HG03565 (cell line): ENCODE results near the gene NTN5.
"Not testable (repeated sequence)": the region's sequence is repeated elsewhere in the genome, so short reads cannot be mapped to it uniquely, and the experiment has no call there.

ENCODE experiments used
- ATAC-seq: cut with Tn5 transposase; IDR thresholded peaks from one replicate; pipeline ENCODE4 v1.9.1; 2021; ENCODE audit warnings: mild to moderate bottlenecking, moderate library complexity; ENCODE audit not compliant: unreplicated experiment

Gene NTN5

DNA sequence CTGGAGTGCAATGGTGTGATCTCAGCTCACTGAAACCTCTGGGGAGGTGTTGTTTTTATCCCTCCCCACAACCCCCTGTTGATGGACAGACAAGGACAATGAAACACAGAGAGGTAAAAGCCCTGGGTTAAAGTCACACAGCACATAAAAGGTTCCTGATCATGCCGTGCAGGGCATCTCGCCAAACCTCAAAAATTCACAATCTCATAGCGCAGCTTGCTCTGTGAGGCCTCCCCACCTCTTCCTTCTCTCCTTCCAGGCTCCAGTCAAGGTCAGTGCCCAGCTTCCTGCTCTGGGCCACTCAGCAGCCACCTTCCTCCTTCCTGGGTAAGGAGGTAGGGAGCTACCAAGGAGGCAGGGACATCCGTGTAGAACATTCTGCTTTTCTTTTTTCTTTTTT is 25.2 kb upstream of the NTN5 start:
- no peak for ATAC-seq

DNA sequence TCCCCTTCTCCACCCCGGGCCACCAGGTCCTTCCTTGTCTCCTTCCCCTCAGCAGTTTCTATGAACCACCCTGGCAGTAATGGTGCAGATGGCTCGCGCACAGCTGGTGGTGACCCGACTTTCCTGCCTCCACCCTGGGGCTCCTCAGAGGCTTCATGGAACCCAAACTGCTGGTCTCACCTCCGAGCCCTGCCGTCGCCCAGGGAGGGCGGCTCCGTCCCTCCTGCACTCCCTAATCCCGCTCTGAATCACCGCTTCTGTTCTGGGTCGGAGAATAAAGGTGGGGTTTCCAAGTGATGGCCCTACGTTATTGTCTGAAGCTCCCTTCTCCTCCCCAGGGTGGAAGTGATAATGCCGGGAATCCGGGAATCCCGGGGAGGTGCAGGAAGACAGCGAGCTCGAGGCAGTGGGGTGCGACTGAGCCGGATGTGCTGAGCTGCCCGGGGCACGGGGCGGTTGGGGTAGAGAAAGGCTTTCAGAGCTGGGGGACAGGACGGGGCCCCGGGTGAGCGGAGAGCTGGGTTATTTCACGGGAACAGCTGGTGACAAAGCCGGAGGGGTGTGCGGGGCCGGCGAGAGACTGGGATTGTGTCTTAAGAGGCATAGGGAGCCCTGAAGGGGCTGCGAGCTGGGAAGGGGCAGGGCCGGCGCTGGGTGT is 23.7 kb upstream of the NTN5 start:
- ATAC-seq: no peak

DNA sequence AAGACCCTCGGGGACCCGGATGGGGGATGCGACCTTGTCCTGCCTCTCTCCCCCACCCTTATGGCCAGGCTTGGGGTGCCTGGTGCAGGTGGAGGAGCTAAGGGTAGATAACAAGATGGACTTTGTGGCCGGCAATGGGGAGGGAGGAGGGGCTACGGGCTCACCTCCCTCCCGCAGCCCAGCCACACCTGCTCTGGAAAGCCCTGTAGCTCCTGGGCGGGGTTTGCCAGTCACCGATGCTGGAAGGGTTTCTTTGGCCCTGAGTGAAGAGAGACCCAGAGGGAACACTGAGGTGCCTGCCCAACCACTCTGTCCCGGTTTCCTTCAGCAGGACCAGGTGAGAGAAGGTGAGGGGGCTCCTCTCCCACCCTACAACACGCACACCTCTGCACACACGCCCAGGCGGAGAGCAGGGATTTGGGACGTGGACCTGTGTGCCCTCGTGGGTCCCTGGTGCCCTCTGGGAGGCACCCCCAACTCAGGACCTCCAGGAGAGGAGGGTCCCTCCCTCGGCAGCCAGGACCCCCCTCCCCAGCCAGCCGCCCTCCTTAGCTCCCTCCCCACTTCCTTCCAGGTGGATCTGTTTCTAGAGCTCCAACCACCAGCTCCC is 23.0 kb upstream of the NTN5 start, which contains the start of gene FUT2:
Gene FUT2, plus strand, starts transcription at position 229 of the 610 bp plus-strand sequence. CDS start 6,986 bp downstream, outside the sequence.
- no peak for ATAC-seq

GRCh38 chr19:48693629-48694028 is 20.8 kb upstream of the NTN5 start:
- ATAC-seq: not testable (repeated sequence)

DNA sequence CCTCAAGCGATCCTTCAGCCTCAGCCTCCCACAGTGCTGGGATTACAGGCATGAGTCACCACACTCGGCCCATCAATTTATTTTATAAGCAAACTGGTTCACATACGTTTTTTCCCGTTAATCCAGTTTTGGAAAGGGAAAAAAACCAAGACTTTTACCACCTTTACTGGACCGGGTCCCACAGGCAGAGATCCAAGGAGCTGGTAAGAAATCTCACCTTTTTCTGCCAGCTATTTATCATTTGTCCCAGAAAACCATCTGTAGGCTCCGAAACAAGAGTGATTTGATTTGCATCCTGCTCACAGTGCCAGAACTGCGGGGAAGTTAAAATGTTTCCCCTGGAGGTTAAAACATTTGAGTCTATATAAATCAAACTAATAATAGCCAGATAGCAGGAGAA is 16.6 kb upstream of the NTN5 start:
- no peak for ATAC-seq

DNA sequence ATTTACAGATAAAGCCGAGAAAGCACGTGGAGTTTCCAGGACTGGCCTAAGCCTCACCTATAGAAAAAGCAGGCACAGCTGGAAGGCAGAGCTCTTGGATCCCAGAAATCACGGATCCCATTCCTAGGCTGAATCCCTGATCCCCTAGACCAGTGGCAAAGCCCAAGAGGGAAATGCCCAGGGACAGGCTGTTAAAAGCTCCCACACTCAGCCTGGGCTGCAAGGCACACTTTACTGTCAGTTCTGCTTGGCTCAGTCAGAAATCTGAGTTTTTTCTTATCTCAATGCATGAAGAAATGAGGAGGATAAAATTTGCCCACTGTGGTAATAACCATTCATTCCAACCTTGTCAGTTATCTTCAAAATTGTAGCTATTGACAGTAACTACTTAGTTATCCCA is 15.0 kb upstream of the NTN5 start:
- ATAC-seq: no peak

DNA sequence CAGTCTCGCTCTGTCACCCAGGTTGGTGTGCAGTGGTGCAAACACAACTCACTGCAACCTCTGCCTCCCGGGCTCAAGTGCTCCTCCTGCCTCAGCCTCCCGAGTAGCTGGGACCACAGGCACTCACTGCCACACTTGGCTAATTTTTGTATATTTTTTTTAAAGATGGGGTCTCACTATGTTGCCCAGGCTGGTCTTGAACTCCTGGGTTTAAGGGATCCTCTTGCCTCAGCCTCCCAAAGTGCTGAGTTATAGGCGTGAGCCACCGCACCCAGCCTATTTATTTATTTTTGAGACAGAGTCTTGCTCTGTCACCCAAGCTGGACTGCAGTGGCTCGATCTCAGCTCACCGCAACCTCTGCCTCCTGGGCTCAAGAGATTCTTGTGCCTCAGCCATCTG is 13.8 kb upstream of the NTN5 start:
- ATAC-seq: not testable (repeated sequence)

DNA sequence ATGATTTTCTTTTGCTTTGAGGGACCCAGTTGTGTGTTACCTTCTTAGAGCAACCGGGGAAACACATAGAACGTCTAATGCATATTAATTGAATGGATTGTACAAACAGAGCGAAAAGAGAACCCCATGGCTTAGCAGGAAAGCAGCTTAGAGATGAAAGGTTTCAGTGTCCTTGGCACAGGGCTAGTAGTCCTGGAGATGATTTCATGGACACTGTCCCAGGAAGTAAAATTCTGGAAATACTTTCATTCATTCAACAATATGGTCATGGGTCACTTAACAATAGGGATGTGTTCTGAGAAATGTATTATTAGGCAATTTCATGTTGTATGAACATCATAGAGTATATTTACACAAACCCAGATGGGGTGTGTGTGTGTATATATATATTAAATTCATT is 13.3 kb upstream of the NTN5 start:
- ATAC-seq: no peak

GRCh38 chr19:48685583-48685982 is 12.8 kb upstream of the NTN5 start:
- ATAC-seq: no peak

- ATAC-seq: no peak
These were observed 10.5 kb upstream of the NTN5 start for GRCh38 chr19:48683349-48683748.

DNA sequence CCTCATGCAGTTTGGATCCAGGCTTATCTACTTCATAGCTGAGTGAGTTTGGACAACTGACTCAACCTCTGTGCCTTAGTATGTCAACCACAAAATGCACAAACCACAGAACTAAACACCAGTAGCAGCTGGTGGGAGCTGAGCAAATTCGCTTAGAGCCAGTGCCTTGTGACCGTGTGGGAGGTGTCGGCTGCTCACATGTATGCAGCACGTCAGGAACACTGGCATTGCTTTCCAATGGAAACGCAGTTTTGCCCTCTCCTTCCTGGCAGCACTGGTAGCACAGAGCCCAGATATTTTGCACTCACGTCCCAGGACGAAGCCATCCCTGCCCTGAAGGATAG is 8.3 kb upstream of the NTN5 start:
- ATAC-seq: no peak

DNA sequence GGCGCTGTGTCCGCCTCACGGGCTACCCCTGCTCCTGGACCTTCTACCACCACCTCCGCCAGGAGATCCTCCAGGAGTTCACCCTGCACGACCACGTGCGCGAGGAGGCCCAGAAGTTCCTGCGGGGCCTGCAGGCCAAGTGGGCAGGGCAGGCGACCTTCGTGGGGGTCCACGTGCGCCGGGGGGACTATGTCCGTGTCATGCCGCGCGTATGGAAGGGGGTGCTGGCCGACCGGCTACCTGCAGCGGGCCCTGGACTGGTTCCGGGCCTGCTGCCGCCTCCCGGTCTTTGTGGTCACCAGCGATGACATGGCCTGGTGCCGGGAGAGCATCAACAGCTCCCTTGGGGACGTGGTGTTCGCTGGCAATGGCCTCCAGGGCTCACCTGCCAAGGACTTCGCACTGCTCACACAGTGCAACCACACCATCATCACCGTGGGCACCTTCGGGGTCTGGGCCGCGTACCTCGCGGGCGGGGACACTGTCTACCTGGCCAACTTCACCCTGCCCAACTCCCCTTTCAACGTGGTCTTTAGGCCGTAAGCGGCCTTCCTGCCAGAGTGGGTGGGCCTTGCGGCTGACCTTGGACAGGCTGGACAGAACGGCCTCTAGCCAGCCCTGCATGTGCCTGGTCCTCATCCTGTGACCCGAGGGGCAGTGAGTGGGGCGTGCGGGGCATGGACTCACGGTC is 7.8 kb upstream of the NTN5 start:
- no peak for ATAC-seq

DNA sequence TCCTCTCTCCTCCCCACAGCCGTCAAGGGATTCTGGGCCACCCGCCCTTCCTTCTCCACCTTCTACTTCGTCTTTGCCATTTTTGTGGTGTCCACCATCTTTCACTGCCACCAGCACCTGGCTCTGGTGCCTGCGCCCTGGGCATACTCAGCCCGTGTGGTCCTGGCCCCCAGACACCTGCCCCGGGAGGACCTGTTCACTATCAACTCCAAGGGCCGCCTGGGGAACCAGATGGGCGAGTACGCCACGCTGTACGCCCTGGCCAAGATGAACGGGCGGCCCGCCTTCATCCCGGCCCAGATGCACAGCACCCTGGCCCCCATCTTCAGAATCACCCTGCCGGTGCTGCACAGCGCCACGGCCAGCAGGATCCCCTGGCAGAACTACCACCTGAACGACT is 7.2 kb upstream of the NTN5 start:
- ATAC-seq: not testable (repeated sequence)

GRCh38 chr19:48678201-48678600 is 5.4 kb upstream of the NTN5 start:
- no peak for ATAC-seq

GRCh38 chr19:48676887-48677286 is 4.1 kb upstream of the NTN5 start:
- ATAC-seq: no peak

DNA sequence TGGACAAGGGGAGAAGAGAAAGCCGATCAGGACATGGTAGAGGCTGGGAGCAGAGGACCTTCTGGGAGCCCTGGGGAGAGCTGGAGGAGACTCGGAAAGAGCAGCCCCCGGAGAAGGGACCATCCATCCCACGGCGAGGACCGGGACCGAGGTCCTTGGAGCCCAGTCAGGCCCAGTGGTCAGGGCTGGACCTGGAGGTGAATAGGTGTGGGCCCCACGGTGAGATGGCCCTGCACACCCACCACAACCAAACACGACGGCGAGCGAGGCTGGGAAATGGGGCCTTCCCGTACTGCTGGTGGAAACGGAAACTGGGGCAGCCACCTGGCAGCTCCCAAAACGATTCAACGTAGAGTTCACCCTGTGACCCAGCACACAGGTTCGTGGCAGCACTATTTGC is 3.7 kb upstream of the NTN5 start:
- no peak for ATAC-seq

GRCh38 chr19:48674921-48675824 is 2.4 kb upstream of the NTN5 start:
- no peak for ATAC-seq

GRCh38 chr19:48674216-48674809 is 1.5 kb upstream of the NTN5 start:
- ATAC-seq: no peak

GRCh38 chr19:48673436-48674100 is 751 bp upstream of the NTN5 start:
- no peak for ATAC-seq

DNA sequence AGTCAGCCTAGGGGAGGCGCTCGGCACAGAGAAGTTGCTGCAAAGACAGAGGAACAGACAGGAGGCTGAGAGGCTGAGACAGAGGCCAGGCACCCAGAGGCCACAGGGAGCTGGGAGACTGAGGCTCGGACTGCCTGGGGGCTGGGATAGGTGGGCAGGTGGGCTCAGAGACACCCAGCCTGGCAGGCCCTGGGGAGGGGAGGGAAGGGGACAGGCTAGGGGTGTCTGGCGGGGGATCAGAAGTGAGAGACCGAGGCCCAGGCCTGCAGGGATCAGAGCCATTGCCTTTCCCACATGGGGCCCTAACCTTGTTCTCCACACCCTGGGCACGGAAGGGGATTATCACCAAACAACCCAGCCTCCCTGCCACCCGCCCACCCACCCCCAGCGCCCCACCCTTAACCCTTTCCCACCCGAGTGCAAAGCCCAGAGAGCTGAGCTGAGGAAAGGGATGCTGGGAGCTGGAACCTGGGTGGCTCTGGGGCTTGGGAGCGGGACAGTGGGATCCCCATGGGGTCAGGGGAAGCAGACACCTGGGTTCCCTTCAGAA is 1.3 kb downstream of the NTN5 start:
- ATAC-seq: no peak
